Measurements from ENCODE around the gene QRSL1. TPM values are rescaled to one million over a fixed set of nuclear protein-coding genes. Genes with fewer than 3 reads are reported as not detected.
A peak's percentile ranks its signal among the peaks of the same experiment; 100 is the strongest.

The QRSL1 gene
- total RNA-seq, 2 experiments from 2014 or later = 15.8 to 17.9 TPM

- H3K27ac Mint-ChIP-seq = no peak overlapping the region
- CTCF ChIA-PET = interaction anchor here (0.7 to 1.5 kb wide), 2 partner anchors 41 to 46 kb away, joined by 3 to 4 read pairs; no protein-coding TSS in a partner anchor
- H3K4me1 Mint-ChIP-seq = peaks cover 17% of the 10 kb centered on the region
- intact Hi-C loops (cut with DNase I, micrococcal nuclease) = loop anchor here in 1 of 2 experiments (1.0 kb wide), 1 partner anchor 16 kb away; the partner anchor contains the start of genes QRSL1 and RTN4IP1
- no peaks in the 10 kb centered on the region for H3K9me3 Mint-ChIP-seq (ENCODE audit: low read depth)
- H3K36me3 Mint-ChIP-seq (ENCODE audit: low read depth) = peaks cover 8% of the 10 kb centered on the region
- ATAC-seq (peak; percentile 55), DNase-seq (no peak)
- no peaks in the 10 kb centered on the region for H3K27me3 Mint-ChIP-seq
- H3K4me3 Mint-ChIP-seq = no peak overlapping the region
- POLR2A ChIA-PET = no interaction called here
Observed at GRCh38 chr6:106612671-106613416, 16.5 kb upstream of the QRSL1 start.

- Mint-ChIP-seq H3K9me3 (ENCODE audit: low read depth) (no peaks in the 10 kb centered on the region), H3K4me3 (no peak overlapping the region), H3K27ac (no peak overlapping the region), H3K4me1 (peaks cover 17% of the 10 kb centered on the region), H3K27me3 (no peaks in the 10 kb centered on the region), H3K36me3 (ENCODE audit: low read depth) (peaks cover 8% of the 10 kb centered on the region)
- CTCF ChIA-PET = interaction anchor here (1.2 kb wide), 1 partner anchor 23 kb away, joined by 3 read pairs; no protein-coding TSS in a partner anchor
- POLR2A ChIA-PET = no interaction called here
- no peak for DNase-seq
- ATAC-seq = no peak
- intact Hi-C loops (cut with DNase I, micrococcal nuclease) = loop anchor here in 1 of 2 experiments (1.0 kb wide), 1 partner anchor 16 kb away; the partner anchor contains the start of genes QRSL1 and RTN4IP1
Observed at GRCh38 chr6:106613590-106613989, 15.8 kb upstream of the QRSL1 start.

- Mint-ChIP-seq H3K27ac (no peak overlapping the region), H3K4me3 (no peak overlapping the region), H3K9me3 (ENCODE audit: low read depth) (no peaks in the 10 kb centered on the region), H3K4me1 (peaks cover 17% of the 10 kb centered on the region), H3K27me3 (no peaks in the 10 kb centered on the region), H3K36me3 (ENCODE audit: low read depth) (peaks cover 11% of the 10 kb centered on the region)
- ChIA-PET CTCF (interaction anchor here (0.6 to 1.2 kb wide), 3 partner anchors 23 to 463 kb away, joined by 3 read pairs; no protein-coding TSS in a partner anchor), POLR2A (no interaction called here)
- DNase-seq (no peak), ATAC-seq (no peak)
- intact Hi-C loops (cut with DNase I, micrococcal nuclease) = no loop called here
Observed at GRCh38 chr6:106614166-106614565, 15.2 kb upstream of the QRSL1 start.

- H3K36me3 Mint-ChIP-seq (ENCODE audit: low read depth) = peaks cover 11% of the 10 kb centered on the region
- H3K27me3 Mint-ChIP-seq = no peaks in the 10 kb centered on the region
- DNase-seq (no peak), ATAC-seq (no peak)
- no peaks in the 10 kb centered on the region for H3K9me3 Mint-ChIP-seq (ENCODE audit: low read depth)
- H3K27ac Mint-ChIP-seq = no peak overlapping the region
- POLR2A ChIA-PET = no interaction called here
- intact Hi-C loops (cut with DNase I, micrococcal nuclease) = no loop called here
- CTCF ChIA-PET = interaction anchor here (0.6 to 1.2 kb wide), 3 partner anchors 22 to 462 kb away, joined by 3 read pairs; no protein-coding TSS in a partner anchor
- H3K4me3 Mint-ChIP-seq = no peak overlapping the region
- H3K4me1 Mint-ChIP-seq = peaks cover 17% of the 10 kb centered on the region
Observed at GRCh38 chr6:106614592-106615257, 14.7 kb upstream of the QRSL1 start.

GRCh38 chr6:106617302-106617701 lies 12.1 kb upstream of the QRSL1 start:
- H3K36me3 Mint-ChIP-seq (ENCODE audit: low read depth) = peaks cover 15% of the 10 kb centered on the region
- intact Hi-C loops (cut with DNase I, micrococcal nuclease) = no loop called here
- H3K4me1 Mint-ChIP-seq = peaks cover 17% of the 10 kb centered on the region
- no peak overlapping the region for H3K4me3 Mint-ChIP-seq
- ChIA-PET POLR2A (no interaction called here), CTCF (interaction anchor here (1.0 to 1.4 kb wide), 2 partner anchors 9 to 362 kb away, joined by 3 to 4 read pairs; no protein-coding TSS in a partner anchor)
- no peaks in the 10 kb centered on the region for H3K27me3 Mint-ChIP-seq
- ATAC-seq = no peak
- DNase-seq = no peak
- no peaks in the 10 kb centered on the region for H3K9me3 Mint-ChIP-seq (ENCODE audit: low read depth)
- no peak overlapping the region for H3K27ac Mint-ChIP-seq

GRCh38 chr6:106617857-106618256 lies 11.5 kb upstream of the QRSL1 start:
- H3K36me3 Mint-ChIP-seq (ENCODE audit: low read depth) = peaks cover 16% of the 10 kb centered on the region
- no peaks in the 10 kb centered on the region for H3K9me3 Mint-ChIP-seq (ENCODE audit: low read depth)
- ATAC-seq (no peak), DNase-seq (no peak)
- intact Hi-C loops (cut with DNase I, micrococcal nuclease) = no loop called here
- no peaks in the 10 kb centered on the region for H3K27me3 Mint-ChIP-seq
- ChIA-PET POLR2A (no interaction called here), CTCF (interaction anchor here (0.6 to 1.8 kb wide), 4 partner anchors 8 to 1580 kb away, joined by 3 to 6 read pairs (median 4); no protein-coding TSS in a partner anchor)
- peaks cover 13% of the 10 kb centered on the region for H3K4me1 Mint-ChIP-seq
- no peak overlapping the region for H3K27ac Mint-ChIP-seq
- no peak overlapping the region for H3K4me3 Mint-ChIP-seq

GRCh38 chr6:106618324-106618723 lies 11.1 kb upstream of the QRSL1 start:
- Mint-ChIP-seq H3K27ac (no peak overlapping the region), H3K4me1 (peaks cover 8% of the 10 kb centered on the region), H3K4me3 (no peak overlapping the region), H3K27me3 (no peaks in the 10 kb centered on the region), H3K9me3 (ENCODE audit: low read depth) (no peaks in the 10 kb centered on the region), H3K36me3 (ENCODE audit: low read depth) (peaks cover 16% of the 10 kb centered on the region)
- ATAC-seq = no peak
- intact Hi-C loops (cut with DNase I, micrococcal nuclease) = no loop called here
- ChIA-PET POLR2A (no interaction called here), CTCF (interaction anchor here (0.6 to 2.5 kb wide), 6 partner anchors 9 to 1579 kb away, joined by 3 to 8 read pairs (median 4); no protein-coding TSS in a partner anchor)
- no peak for DNase-seq

- POLR2A ChIA-PET = no interaction called here
- intact Hi-C loops (cut with DNase I, micrococcal nuclease) = no loop called here
- ATAC-seq = no peak
- CTCF ChIA-PET = interaction anchor here (0.6 to 2.5 kb wide), 4 partner anchors 9 to 280 kb away, joined by 3 to 8 read pairs (median 5); no protein-coding TSS in a partner anchor
- H3K27ac Mint-ChIP-seq = no peak overlapping the region
- DNase-seq = no peak
- H3K27me3 Mint-ChIP-seq = no peaks in the 10 kb centered on the region
- peaks cover 2% of the 10 kb centered on the region for H3K4me1 Mint-ChIP-seq
- H3K4me3 Mint-ChIP-seq = no peak overlapping the region
- peaks cover 16% of the 10 kb centered on the region for H3K36me3 Mint-ChIP-seq (ENCODE audit: low read depth)
- no peaks in the 10 kb centered on the region for H3K9me3 Mint-ChIP-seq (ENCODE audit: low read depth)
Observed at GRCh38 chr6:106619223-106619622, 10.2 kb upstream of the QRSL1 start.

- H3K27ac Mint-ChIP-seq = no peak overlapping the region
- ChIA-PET POLR2A (no interaction called here), CTCF (interaction anchor here (0.6 to 2.5 kb wide), 4 partner anchors 11 to 1513 kb away, joined by 3 to 8 read pairs (median 4); no protein-coding TSS in a partner anchor)
- peaks cover 14% of the 10 kb centered on the region for H3K36me3 Mint-ChIP-seq (ENCODE audit: low read depth)
- no peak for ATAC-seq
- no peaks in the 10 kb centered on the region for H3K9me3 Mint-ChIP-seq (ENCODE audit: low read depth)
- no peaks in the 10 kb centered on the region for H3K4me1 Mint-ChIP-seq
- DNase-seq = no peak
- intact Hi-C loops (cut with DNase I, micrococcal nuclease) = no loop called here
- no peak overlapping the region for H3K4me3 Mint-ChIP-seq
- no peaks in the 10 kb centered on the region for H3K27me3 Mint-ChIP-seq
Observed at GRCh38 chr6:106620931-106621672, 8.3 kb upstream of the QRSL1 start.

- Mint-ChIP-seq H3K27ac (no peak overlapping the region), H3K9me3 (ENCODE audit: low read depth) (no peaks in the 10 kb centered on the region), H3K36me3 (ENCODE audit: low read depth) (peaks cover 13% of the 10 kb centered on the region), H3K4me3 (no peak overlapping the region), H3K27me3 (no peaks in the 10 kb centered on the region), H3K4me1 (peaks cover 2% of the 10 kb centered on the region)
- DNase-seq = no peak
- POLR2A ChIA-PET = no interaction called here
- CTCF ChIA-PET = interaction anchor here (0.6 to 1.1 kb wide), 2 partner anchors 357 to 519 kb away, joined by 3 to 4 read pairs; no protein-coding TSS in a partner anchor
- ATAC-seq = no peak
- intact Hi-C loops (cut with DNase I, micrococcal nuclease) = no loop called here
Observed at GRCh38 chr6:106622412-106622811, 7.0 kb upstream of the QRSL1 start.

GRCh38 chr6:106623039-106623438 lies 6.3 kb upstream of the QRSL1 start:
- intact Hi-C loops (cut with DNase I, micrococcal nuclease) = no loop called here
- Mint-ChIP-seq H3K27me3 (no peaks in the 10 kb centered on the region), H3K27ac (no peak overlapping the region), H3K4me1 (peaks cover 5% of the 10 kb centered on the region), H3K36me3 (ENCODE audit: low read depth) (peaks cover 13% of the 10 kb centered on the region), H3K9me3 (ENCODE audit: low read depth) (no peaks in the 10 kb centered on the region), H3K4me3 (no peak overlapping the region)
- ATAC-seq = no peak
- CTCF ChIA-PET = interaction anchor here (0.6 kb wide), 2 partner anchors 61 to 519 kb away, joined by 3 read pairs; no protein-coding TSS in a partner anchor
- DNase-seq = no peak
- POLR2A ChIA-PET = no interaction called here
